AG09319 (cell line): Measurements from ENCODE around the gene RNF220.
A peak's percentile ranks its signal among the peaks of the same experiment; 100 is the strongest.

Experiments used
- DNase-seq: peaks from one replicate; pipeline ENCODE4 v3.0.0-alpha.2; 2010; ENCODE audit warnings: low read depth; ENCODE audit errors: extremely low read depth
- CTCF ChIP-seq: IDR thresholded peaks from 2 replicates; pipeline ENCODE4 v1.5.1; 2011; ENCODE audit warnings: low read depth, mild to moderate bottlenecking, inconsistent platforms, low read length, moderate library complexity

Gene RNF220

GRCh38 chr1:44616991-44617702, 212.1 kb downstream of the RNF220 start:
- no peak for DNase-seq
- TF ChIP-seq CTCF: no peak

DNA sequence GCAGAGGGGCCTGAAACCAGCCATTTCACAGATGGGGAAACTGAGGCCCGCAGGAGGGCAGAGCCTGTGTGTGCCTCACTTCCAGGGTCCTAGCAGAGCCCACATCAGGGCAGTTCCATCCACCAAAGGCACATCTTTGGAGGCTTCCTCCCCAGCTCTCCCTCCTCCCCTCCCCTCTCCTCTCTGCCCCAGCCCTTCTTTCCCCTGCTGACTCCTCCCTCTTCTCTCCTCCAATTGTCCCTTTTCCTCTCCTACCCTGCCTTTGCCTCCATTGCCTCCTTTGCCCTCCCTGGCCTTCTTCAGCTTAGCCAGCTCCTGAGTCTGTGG, 212.6 kb downstream of the RNF220 start:
- TF ChIP-seq CTCF: no peak
- no peak for DNase-seq

DNA sequence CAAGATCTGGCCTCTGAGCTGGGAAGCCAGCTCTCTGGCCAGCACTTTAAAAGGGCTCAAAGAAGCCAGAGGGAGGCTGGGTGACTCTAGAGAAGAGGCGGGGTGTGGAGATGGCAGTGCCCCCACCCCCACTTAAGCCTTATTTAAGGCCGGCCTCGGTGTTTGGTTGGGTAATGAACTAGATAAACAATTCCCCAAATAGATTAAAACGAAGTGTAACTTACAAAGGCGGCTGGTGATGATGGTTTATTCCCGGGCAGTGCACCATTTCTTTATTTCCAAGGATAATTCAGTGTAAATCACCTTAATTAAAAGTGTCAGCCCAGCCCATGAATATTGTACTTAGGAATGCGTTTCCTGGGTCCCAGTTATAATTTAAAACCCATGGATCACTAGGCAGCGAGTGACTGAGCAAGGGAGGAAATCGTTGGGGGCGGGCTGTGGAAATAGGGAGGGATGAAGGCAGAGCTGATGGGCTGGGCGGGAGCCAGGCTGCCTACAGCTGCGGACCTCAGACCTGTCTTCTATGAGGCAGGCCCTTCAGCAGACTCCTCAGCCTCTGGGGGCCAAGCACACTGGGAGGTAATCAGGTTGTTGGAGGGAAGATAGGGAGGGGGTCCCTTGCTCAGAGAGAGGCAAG, 214.3 kb downstream of the RNF220 start:
- TF ChIP-seq CTCF: no peak
- peak; percentile 70 for DNase-seq

GRCh38 chr1:44620072-44620471, 215.0 kb downstream of the RNF220 start:
- no peak for DNase-seq
- no peak for TF ChIP-seq CTCF

DNA sequence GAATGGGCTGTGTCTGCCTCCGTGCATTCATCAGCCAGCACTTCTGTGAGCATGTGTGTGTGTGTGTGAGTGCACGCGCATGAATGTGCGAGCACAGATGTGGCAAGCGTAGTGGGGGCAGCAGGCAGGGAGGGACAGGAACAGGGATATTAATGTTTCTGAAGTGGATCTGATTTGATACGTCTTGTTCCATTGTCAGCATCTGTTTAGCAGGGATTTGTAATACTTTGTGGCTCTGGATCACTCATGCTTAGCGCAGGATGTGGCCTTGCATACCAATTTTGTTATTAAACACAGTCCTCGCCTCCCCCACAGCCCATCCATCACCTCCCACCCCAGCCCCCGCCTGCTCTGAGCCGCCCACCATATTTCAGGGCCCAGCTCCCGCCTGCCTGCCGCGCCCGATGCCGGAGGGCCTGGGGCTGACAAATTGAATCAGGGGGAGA, 216.8 kb downstream of the RNF220 start:
- TF ChIP-seq CTCF: no peak
- no peak for DNase-seq

DNA sequence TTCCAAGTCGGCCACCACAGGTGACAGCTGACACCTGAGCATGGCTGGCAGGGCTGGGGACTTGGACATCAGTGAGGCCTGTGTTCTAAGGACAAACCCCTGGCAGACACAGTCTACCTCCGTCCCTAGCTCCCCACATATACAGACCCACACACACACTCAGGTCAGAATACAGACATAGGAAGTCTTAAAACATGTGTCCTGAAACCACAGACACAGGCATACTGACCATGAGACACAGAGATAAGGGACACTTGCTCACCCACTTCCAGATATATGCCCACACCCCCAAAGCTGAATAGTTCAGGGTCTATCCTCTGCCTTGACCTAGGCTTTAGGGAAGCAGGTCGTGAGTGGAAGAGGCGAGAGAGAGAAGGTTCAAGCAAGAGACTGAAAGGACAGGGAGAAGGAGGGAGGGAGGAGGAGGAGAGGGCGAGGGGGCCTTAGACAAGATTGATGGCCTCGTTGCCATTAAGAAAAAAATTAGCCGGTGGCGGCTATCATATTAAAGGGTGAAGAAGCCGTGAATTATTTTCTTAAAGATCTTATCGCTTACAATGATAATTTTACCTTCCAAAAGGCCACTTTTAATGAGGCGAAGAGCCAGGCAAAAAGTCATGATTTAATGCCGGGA, 219.3 kb downstream of the RNF220 start:
- no peak for TF ChIP-seq CTCF
- DNase-seq: no peak

GRCh38 chr1:44625348-44625747, 220.3 kb downstream of the RNF220 start:
- no peak for DNase-seq
- TF ChIP-seq CTCF: no peak
